SK-N-SH (cell line): ENCODE results near the gene SEMA3A. TPM values are rescaled to one million over a fixed set of nuclear protein-coding genes. Genes with fewer than 3 reads are reported as not detected.

Source experiments
- CTCF ChIA-PET: fragments of 300-600, 350-600 bp; formaldehyde crosslinking; extraction: SDS; loops from one replicate; lab custom pipeline; 2021; lab: Yijun Ruan, JAX
- POLR2A ChIA-PET: fragments of 350-600 bp; sonication (Branson Sonifier 250); formaldehyde crosslinking; extraction: SDS; loops from one replicate; lab custom pipeline; 2020; ENCODE audit warnings: antibody characterized with exemption, inconsistent platforms; lab: Yijun Ruan, JAX
- DNase-seq: peaks from one replicate; pipeline ENCODE4 v3.0.0; 2012
- H2AFZ ChIP-seq: fragments of 200-600 bp; sonication (generic); 2 replicates; pipeline ENCODE4 v1.8.1; 2016; ENCODE audit warnings: antibody characterized with exemption, mild to moderate bottlenecking, low read depth
- H3F3A ChIP-seq: fragments of 200-600 bp; sonication (generic); replicated peaks from 2 replicates; pipeline ENCODE3; 2016; ENCODE audit warnings: antibody characterized with exemption, mild to moderate bottlenecking; ENCODE audit not compliant: insufficient read depth
- H3K27ac ChIP-seq, 2 experiments: fragments of 200-500 bp in 1 of 2; fragments of 200-600 bp in 1 of 2; sonication (Bioruptor generic) in 1 of 2; sonication (generic), shearing (Covaris generic) in 1 of 2; 2 replicates each; pipeline versions ENCODE4 v1.5.1 to v1.6.1; 2014 to 2016; ENCODE audit warnings: low read depth in 2 of 2, inconsistent platforms in 1 of 2, low read length in 1 of 2, mild to moderate bottlenecking in 1 of 2, mixed read lengths in 1 of 2
- H3K27me3 ChIP-seq: fragments of 200-600 bp; sonication (generic), shearing (Covaris generic); 2 replicates; pipeline ENCODE4 v1.6.1; 2016; ENCODE audit warnings: mixed run types; ENCODE audit not compliant: insufficient read depth
- H3K36me3 ChIP-seq, 2 experiments: fragments of 200-500 bp in 1 of 2; fragments of 200-600 bp in 1 of 2; sonication (Bioruptor generic) in 1 of 2; sonication (generic) in 1 of 2; replicated peaks in 1 of 2; 2 replicates each; pipeline versions ENCODE3 to v1.5.1; 2014 to 2016; ENCODE audit warnings: low read length in 1 of 2, mild to moderate bottlenecking in 1 of 2; ENCODE audit not compliant: insufficient read depth in 2 of 2, control insufficient read depth in 1 of 2
- H3K4me1 ChIP-seq, 2 experiments: fragments of 200-500 bp in 1 of 2; fragments of 200-600 bp in 1 of 2; sonication (Bioruptor generic) in 1 of 2; sonication (generic), shearing (Covaris generic) in 1 of 2; 2 replicates each; pipeline versions ENCODE4 v1.5.1 to v1.6.1; 2014 to 2016; ENCODE audit warnings: low read depth in 1 of 2, low read length in 1 of 2, mixed run types in 1 of 2; ENCODE audit not compliant: insufficient read depth in 2 of 2, control insufficient read depth in 1 of 2
- H3K4me2 ChIP-seq: fragments of 200-600 bp; sonication (generic), shearing (Covaris generic); 2 replicates; pipeline ENCODE4 v1.6.1; 2017; ENCODE audit warnings: mixed run types
- H3K4me3 ChIP-seq, 2 experiments: fragments of 200-500 bp in 1 of 2; fragments of 200-600 bp in 1 of 2; sonication (Bioruptor generic) in 1 of 2; sonication (generic), shearing (Covaris generic) in 1 of 2; 2 replicates each; pipeline versions ENCODE4 v1.5.1 to v1.8.1; 2014 to 2016; ENCODE audit warnings: low read depth in 2 of 2, inconsistent platforms in 1 of 2, low read length in 1 of 2, mild to moderate bottlenecking in 1 of 2, mixed read lengths in 1 of 2, moderate library complexity in 1 of 2
- H3K79me2 ChIP-seq: fragments of 200-600 bp; sonication (generic); 2 replicates; pipeline ENCODE4 v1.8.1; 2017; ENCODE audit warnings: mild to moderate bottlenecking; ENCODE audit not compliant: insufficient read depth
- H3K9ac ChIP-seq: fragments of 200-600 bp; sonication (generic); 2 replicates; pipeline ENCODE4 v1.6.1; 2017; ENCODE audit warnings: mixed run types
- H3K9me2 ChIP-seq: fragments of 200-600 bp; sonication (generic); 2 replicates; pipeline ENCODE4 v1.6.1; 2017; ENCODE audit warnings: mixed run types
- H3K9me3 ChIP-seq: fragments of 200-600 bp; sonication (generic); 2 replicates; pipeline ENCODE4 v1.6.1; 2017; ENCODE audit warnings: mixed run types, mild to moderate bottlenecking, moderate library complexity
- H4K20me1 ChIP-seq: fragments of 200-600 bp; sonication (generic); 2 replicates; pipeline ENCODE4 v1.6.1; 2017; ENCODE audit warnings: mild to moderate bottlenecking, mixed run types; ENCODE audit not compliant: insufficient read depth
- CHD2 ChIP-seq: fragments of 150-350 bp; IDR thresholded peaks from 2 replicates; pipeline ENCODE4 v1.6.1; 2018; ENCODE audit warnings: low read length; ENCODE audit not compliant: partially characterized antibody
- CTCF ChIP-seq: fragments of 200-600 bp; sonication (generic); IDR thresholded peaks from 2 replicates; pipeline ENCODE4 v1.6.1; 2017; ENCODE audit warnings: antibody characterized with exemption, mild to moderate bottlenecking, moderate library complexity
- GATA2 ChIP-seq: sonication (generic); formaldehyde crosslinking; IDR thresholded peaks from 2 replicates; pipeline ENCODE4 v1.5.0; 2020; ENCODE audit warnings: mild to moderate bottlenecking, missing genetic modification reagents
- MEF2A ChIP-seq: IDR thresholded peaks from 2 replicates; pipeline ENCODE4 v1.4.0; 2012; ENCODE audit warnings: low read depth, borderline replicate concordance
- MXI1 ChIP-seq: IDR thresholded peaks from 2 replicates; pipeline ENCODE4 v1.6.1; 2012; ENCODE audit warnings: mild to moderate bottlenecking, low read depth, low read length, improper control_type of control experiment
- NFIC ChIP-seq: IDR thresholded peaks from 2 replicates; pipeline ENCODE4 v1.4.0; 2012; ENCODE audit warnings: borderline replicate concordance
- NRF1 ChIP-seq: IDR thresholded peaks from 2 replicates; pipeline ENCODE4 v1.6.1; 2012; ENCODE audit warnings: low read depth, mild to moderate bottlenecking, low read length
- PBX3 ChIP-seq: IDR thresholded peaks from 2 replicates; pipeline ENCODE4; 2012
- RAD21 ChIP-seq: IDR thresholded peaks from 2 replicates; pipeline ENCODE4 v1.6.1; 2012; ENCODE audit warnings: mild to moderate bottlenecking, low read length
- RCOR1 ChIP-seq: fragments of 150-350 bp; IDR thresholded peaks from 2 replicates; pipeline ENCODE4 v1.6.1; 2017; ENCODE audit warnings: antibody characterized with exemption, low read length
- RXRA ChIP-seq: IDR thresholded peaks from 2 replicates; pipeline ENCODE4 v1.4.0; 2012; ENCODE audit warnings: low read depth, mild to moderate bottlenecking, borderline replicate concordance
- SMC3 ChIP-seq: IDR thresholded peaks from 2 replicates; pipeline ENCODE4 v1.6.1; 2012; ENCODE audit warnings: low read depth, low read length, improper control_type of control experiment
- TAF1 ChIP-seq: IDR thresholded peaks from 2 replicates; pipeline ENCODE4 v1.6.1; 2012; ENCODE audit warnings: low read depth, mild to moderate bottlenecking, low read length, moderate library complexity, borderline replicate concordance
- TCF12 ChIP-seq: IDR thresholded peaks from 2 replicates; pipeline ENCODE4 v1.4.0; 2012
- USF1 ChIP-seq: IDR thresholded peaks from 2 replicates; pipeline ENCODE4 v1.4.0; 2012; ENCODE audit warnings: low read depth, borderline replicate concordance
- USF2 ChIP-seq: fragments of 150-350 bp; IDR thresholded peaks from 2 replicates; pipeline ENCODE4 v1.6.1; 2017; ENCODE audit warnings: antibody characterized with exemption, low read length, low read depth, borderline replicate concordance
- WGBS: methylation state at CpG from one replicate; pipeline ENCODE4 v1.1.6; 2017; ENCODE audit warnings: low lambda C conversion rate; 5-methylcytosine and 5-hydroxymethylcytosine counted together
- polyA plus RNA-seq, 3 experiments: library from polyadenylated mRNA; depleted of rRNA; stranded (reverse); fragments of >200 nt; gene quantifications; 2 replicates each; pipeline ENCODE4 v1.2.3, GENCODE V29; 2012

Gene SEMA3A
- polyA plus RNA-seq, 1 of the 3 experiments (the other 2 are of a cell fraction): 15.9 TPM

- Histone ChIP-seq H3K9me3 (no peaks in the 10 kb centered on the region), H3K36me3 (no peaks in the 10 kb centered on the region), H3K4me3 (no peak overlapping the region)
- no peak for TF ChIP-seq MEF2A
- TF ChIP-seq RAD21: no peak
- no peak for TF ChIP-seq CHD2
- no peak for TF ChIP-seq NRF1
- no peak for TF ChIP-seq USF2
- no peak for TF ChIP-seq MXI1
- TF ChIP-seq TAF1: no peak
- TF ChIP-seq PBX3: no peak
- no peak for TF ChIP-seq TCF12
- TF ChIP-seq RXRA: no peak
- TF ChIP-seq USF1: no peak
- no peak for TF ChIP-seq SMC3
- TF ChIP-seq GATA2: no peak
- TF ChIP-seq RCOR1: no peak
- TF ChIP-seq NFIC: no peak
- TF ChIP-seq CTCF: no peak
- TF ChIP-seq, all 33 proteins: peak for 0
- no peak for DNase-seq
- Histone ChIP-seq H3K79me2 (no peaks in the 10 kb centered on the region), H4K20me1 (no peaks in the 10 kb centered on the region), H3F3A (no peaks in the 10 kb centered on the region), H3K27ac (no peak overlapping the region), H3K9me2 (no peaks in the 10 kb centered on the region), H3K9ac (no peak overlapping the region), H3K4me2 (no peak overlapping the region), H2AFZ (no peak overlapping the region), H3K4me1 (peaks cover 0 to 6% of the 10 kb centered on the region in 2 experiments; a peak in 1 of 4 replicates), H3K27me3 (no peaks in the 10 kb centered on the region)
- ChIA-PET CTCF (no interaction called here), POLR2A (no interaction called here)
- WGBS: 74% methylated on average over 1 of the region's 1 CpG
These were observed 14.4 kb upstream of the SEMA3A start for GRCh38 chr7:84209006-84209405.
